ENCODE data around the gene ELK1.

- TF ChIP-seq POLR2A (IDR thresholded peaks at IDR 0.05; ENCODE audit: borderline replicate concordance, extremely low read depth, insufficient read depth, insufficient read length) (no peak), MAX (IDR thresholded peaks at IDR 0.05) (no peak), JUND (IDR thresholded peaks at IDR 0.05) (no peak), CTCF (IDR thresholded peaks at IDR 0.05 in 2 of 3, conservative IDR thresholded peaks at IDR 0.05 in 1 of 3; ENCODE audit: borderline replicate concordance in 1 of 3, insufficient read depth in 1 of 3, low read depth in 2 of 3, low read length in 2 of 3) (no peak), SRF (IDR thresholded peaks at IDR 0.05; ENCODE audit: low read depth) (no peak)
Measured at GRCh38 chrX:47632666-47633065, 17.7 kb downstream of the ELK1 start.
